Osteoblast (primary cell): Measurements from ENCODE around the gene RRP15. TPM values are rescaled to one million over a fixed set of nuclear protein-coding genes. Genes with fewer than 3 reads are reported as not detected.

Experiments used
- DNase-seq: peaks from one replicate; pipeline ENCODE4 v3.0.0; 2011; ENCODE audit warnings: low spot score, mixed read lengths; ENCODE audit not compliant: insufficient read length; ENCODE audit errors: missing footprints
- H2AFZ ChIP-seq: 2 replicates; pipeline ENCODE4 v1.6.0; 2011; ENCODE audit warnings: mild to moderate bottlenecking, low read length
- H3K27ac ChIP-seq: 2 replicates; pipeline ENCODE4 v1.5.1; 2011; ENCODE audit warnings: mild to moderate bottlenecking, low read depth, low read length, moderate library complexity
- H3K27me3 ChIP-seq: 2 replicates; pipeline ENCODE4 v1.6.0; 2012; ENCODE audit warnings: mild to moderate bottlenecking, control low read depth, inconsistent platforms, low read length, moderate library complexity; ENCODE audit not compliant: insufficient read depth
- H3K36me3 ChIP-seq: 2 replicates; pipeline ENCODE4 v1.5.1; 2011; ENCODE audit warnings: mild to moderate bottlenecking, low read length, control low read depth, moderate library complexity; ENCODE audit not compliant: insufficient read depth
- H3K4me1 ChIP-seq: 2 replicates; pipeline ENCODE4 v1.5.1; 2011; ENCODE audit warnings: mild to moderate bottlenecking, low read length, control low read depth, moderate library complexity; ENCODE audit not compliant: insufficient read depth
- H3K4me2 ChIP-seq: 2 replicates; pipeline ENCODE4 v1.6.0; 2011; ENCODE audit warnings: mild to moderate bottlenecking, low read length; ENCODE audit not compliant: insufficient read depth
- H3K4me3 ChIP-seq: fragments of 200-600 bp; sonication (generic); 3 replicates; pipeline ENCODE4 v1.5.1; 2012; ENCODE audit warnings: mild to moderate bottlenecking, low read length, inconsistent platforms; ENCODE audit not compliant: insufficient read depth
- H3K79me2 ChIP-seq: 2 replicates; pipeline ENCODE4 v1.6.0; 2012; ENCODE audit warnings: mild to moderate bottlenecking, low read length, control low read depth, inconsistent platforms; ENCODE audit not compliant: insufficient read depth
- H3K9me3 ChIP-seq: 2 replicates; pipeline ENCODE4 v1.5.1; 2011; ENCODE audit warnings: low read depth, low read length, control low read depth
- H4K20me1 ChIP-seq: 2 replicates; pipeline ENCODE4 v1.6.0; 2012; ENCODE audit warnings: mild to moderate bottlenecking, low read length, control low read depth; ENCODE audit not compliant: insufficient read depth
- total RNA-seq: library from RNA; depleted of rRNA; stranded (reverse); fragments of >200 nt; gene quantifications from 2 replicates; pipeline ENCODE4 v1.2.3, GENCODE V29; 2012
- TF ChIP-seq, protein P1 (sequence below): IDR thresholded peaks from 2 replicates; pipeline ENCODE4 v1.5.1; 2011; ENCODE audit warnings: mild to moderate bottlenecking, low read depth, low read length, moderate library complexity; ENCODE audit errors: extremely low read depth

Gene RRP15
- total RNA-seq, 1 donor, result 10.9 TPM

DNA sequence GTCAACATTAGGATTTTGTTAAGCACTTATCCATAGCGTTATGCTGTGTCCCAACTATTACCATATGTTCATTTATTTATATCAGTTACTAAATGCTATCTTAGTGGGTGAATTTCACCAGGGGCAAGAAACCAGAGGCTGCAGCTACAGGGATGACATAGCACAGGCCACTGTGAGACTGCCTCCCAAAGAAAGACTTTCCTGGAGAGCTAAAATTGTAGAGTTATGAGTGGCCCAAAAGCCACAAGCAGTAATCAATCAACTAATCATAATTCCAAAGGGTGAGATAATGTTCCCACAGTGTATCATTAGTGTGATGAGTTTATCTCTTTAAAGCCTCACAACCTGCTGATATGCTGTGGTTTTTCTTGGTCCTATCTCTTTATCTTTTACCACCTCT, 56.2 kb downstream of the RRP15 start:
- peaks cover 8% of the 10 kb centered on the region for H3K4me1 ChIP-seq
- no peak overlapping the region for H3K27ac ChIP-seq
- DNase-seq, result no peak
- TF ChIP-seq, protein P1, sequence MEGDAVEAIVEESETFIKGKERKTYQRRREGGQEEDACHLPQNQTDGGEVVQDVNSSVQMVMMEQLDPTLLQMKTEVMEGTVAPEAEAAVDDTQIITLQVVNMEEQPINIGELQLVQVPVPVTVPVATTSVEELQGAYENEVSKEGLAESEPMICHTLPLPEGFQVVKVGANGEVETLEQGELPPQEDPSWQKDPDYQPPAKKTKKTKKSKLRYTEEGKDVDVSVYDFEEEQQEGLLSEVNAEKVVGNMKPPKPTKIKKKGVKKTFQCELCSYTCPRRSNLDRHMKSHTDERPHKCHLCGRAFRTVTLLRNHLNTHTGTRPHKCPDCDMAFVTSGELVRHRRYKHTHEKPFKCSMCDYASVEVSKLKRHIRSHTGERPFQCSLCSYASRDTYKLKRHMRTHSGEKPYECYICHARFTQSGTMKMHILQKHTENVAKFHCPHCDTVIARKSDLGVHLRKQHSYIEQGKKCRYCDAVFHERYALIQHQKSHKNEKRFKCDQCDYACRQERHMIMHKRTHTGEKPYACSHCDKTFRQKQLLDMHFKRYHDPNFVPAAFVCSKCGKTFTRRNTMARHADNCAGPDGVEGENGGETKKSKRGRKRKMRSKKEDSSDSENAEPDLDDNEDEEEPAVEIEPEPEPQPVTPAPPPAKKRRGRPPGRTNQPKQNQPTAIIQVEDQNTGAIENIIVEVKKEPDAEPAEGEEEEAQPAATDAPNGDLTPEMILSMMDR, result no peak
- no peak overlapping the region for H3K4me2 ChIP-seq
- H3K36me3 ChIP-seq, result no peaks in the 10 kb centered on the region
- H3K4me3 ChIP-seq, result no peak overlapping the region
- H2AFZ ChIP-seq, result no peak overlapping the region
- peaks cover 7% of the 10 kb centered on the region for H3K79me2 ChIP-seq
- H4K20me1 ChIP-seq, result no peaks in the 10 kb centered on the region
- no peaks in the 10 kb centered on the region for H3K9me3 ChIP-seq
- H3K27me3 ChIP-seq, result no peaks in the 10 kb centered on the region

DNA sequence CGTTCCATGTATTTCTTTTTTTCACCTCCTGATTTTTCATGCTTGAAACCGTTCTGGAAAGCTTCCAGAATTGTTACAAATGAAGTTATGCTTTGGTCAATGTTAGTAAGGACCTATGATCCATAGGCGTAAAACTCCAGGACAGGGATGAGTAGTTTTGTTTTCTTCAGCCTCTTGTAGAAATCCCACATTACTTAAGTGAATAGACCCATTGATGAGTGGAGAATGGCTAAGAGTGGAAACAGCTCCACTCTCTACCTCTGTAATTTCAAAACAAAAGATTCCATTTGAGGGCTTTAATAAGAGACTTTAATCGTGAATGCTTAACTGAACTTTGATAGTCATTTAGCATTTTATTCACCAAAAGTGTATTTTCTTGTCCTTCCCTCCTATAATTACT, 57.0 kb downstream of the RRP15 start:
- H4K20me1 ChIP-seq, result no peaks in the 10 kb centered on the region
- H3K79me2 ChIP-seq, result peaks cover 14% of the 10 kb centered on the region
- H3K4me1 ChIP-seq, result peaks cover 4% of the 10 kb centered on the region
- TF ChIP-seq, protein P1, result no peak
- DNase-seq, result no peak
- H3K27ac ChIP-seq, result no peak overlapping the region
- H3K4me3 ChIP-seq, result no peak overlapping the region
- no peaks in the 10 kb centered on the region for H3K9me3 ChIP-seq
- no peak overlapping the region for H2AFZ ChIP-seq
- no peaks in the 10 kb centered on the region for H3K27me3 ChIP-seq
- no peaks in the 10 kb centered on the region for H3K36me3 ChIP-seq
- H3K4me2 ChIP-seq, result no peak overlapping the region

DNA sequence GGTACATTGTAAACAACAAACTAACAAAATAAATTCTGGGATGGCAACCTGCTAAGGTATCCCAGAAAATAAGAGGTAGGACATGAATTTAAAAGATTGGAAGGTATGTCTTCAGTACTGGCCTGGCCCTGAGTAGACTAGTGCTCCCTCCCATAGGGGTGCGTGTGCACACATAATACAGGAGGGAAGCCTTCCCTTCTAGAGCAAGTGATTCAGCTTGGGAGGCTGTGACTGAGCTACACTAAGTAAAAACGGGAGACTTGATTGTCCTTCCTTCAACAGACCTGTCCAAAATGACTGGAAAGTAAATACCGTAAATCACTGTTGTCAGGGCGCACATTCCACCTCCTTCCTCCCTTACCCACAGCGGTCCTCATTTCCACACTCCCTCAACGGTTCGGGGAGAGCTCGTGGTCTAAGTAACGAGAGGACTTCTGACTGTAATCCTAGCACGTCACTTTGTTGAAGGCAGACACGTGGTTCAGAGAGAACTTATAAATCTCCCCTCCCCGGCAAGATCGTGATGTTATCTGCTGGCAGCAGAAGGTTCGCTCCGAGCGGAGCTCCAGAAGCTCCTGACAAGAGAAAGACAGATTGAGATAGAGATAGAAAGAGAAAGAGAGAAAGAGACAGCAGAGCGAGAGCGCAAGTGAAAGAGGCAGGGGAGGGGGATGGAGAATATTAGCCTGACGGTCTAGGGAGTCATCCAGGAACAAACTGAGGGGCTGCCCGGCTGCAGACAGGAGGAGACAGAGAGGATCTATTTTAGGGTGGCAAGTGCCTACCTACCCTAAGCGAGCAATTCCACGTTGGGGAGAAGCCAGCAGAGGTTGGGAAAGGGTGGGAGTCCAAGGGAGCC, 60.0 kb downstream of the RRP15 start, which contains the start of gene TGFB2:
Gene TGFB2 (plus strand): TSS at position 523 of the 859 bp plus-strand sequence. CDS start 1,366 bp downstream, outside the sequence.
- Histone ChIP-seq H3K4me2 (peak within 1 kb of the TSS; percentile 96), H2AFZ (peak within 1 kb of the TSS; percentile 80), H3K27ac (peak within 1 kb of the TSS; percentile 93), H3K9me3 (no peaks in the 10 kb centered on the region), H4K20me1 (no peaks in the 10 kb centered on the region), H3K4me1 (peaks cover 4% of the 10 kb centered on the region), H3K36me3 (no peaks in the 10 kb centered on the region), H3K4me3 (peak within 1 kb of the TSS; percentile 87), H3K27me3 (no peaks in the 10 kb centered on the region), H3K79me2 (peaks cover 33% of the 10 kb centered on the region)
- DNase-seq, result no peak
- TF ChIP-seq, protein P1, result peak; percentile 12

DNA sequence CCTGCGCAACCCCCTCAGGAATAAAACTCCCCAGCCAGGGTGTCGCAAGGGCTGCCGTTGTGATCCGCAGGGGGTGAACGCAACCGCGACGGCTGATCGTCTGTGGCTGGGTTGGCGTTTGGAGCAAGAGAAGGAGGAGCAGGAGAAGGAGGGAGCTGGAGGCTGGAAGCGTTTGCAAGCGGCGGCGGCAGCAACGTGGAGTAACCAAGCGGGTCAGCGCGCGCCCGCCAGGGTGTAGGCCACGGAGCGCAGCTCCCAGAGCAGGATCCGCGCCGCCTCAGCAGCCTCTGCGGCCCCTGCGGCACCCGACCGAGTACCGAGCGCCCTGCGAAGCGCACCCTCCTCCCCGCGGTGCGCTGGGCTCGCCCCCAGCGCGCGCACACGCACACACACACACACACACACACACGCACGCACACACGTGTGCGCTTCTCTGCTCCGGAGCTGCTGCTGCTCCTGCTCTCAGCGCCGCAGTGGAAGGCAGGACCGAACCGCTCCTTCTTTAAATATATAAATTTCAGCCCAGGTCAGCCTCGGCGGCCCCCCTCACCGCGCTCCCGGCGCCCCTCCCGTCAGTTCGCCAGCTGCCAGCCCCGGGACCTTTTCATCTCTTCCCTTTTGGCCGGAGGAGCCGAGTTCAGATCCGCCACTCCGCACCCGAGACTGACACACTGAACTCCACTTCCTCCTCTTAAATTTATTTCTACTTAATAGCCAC, 60.7 kb downstream of the RRP15 start:
- peaks cover 12% of the 10 kb centered on the region for H3K4me1 ChIP-seq
- TF ChIP-seq, protein P1, result no peak
- peak overlapping the region; percentile 93 for H3K27ac ChIP-seq
- H3K79me2 ChIP-seq, result peaks cover 36% of the 10 kb centered on the region
- H3K4me2 ChIP-seq, result peak overlapping the region; percentile 96
- H3K36me3 ChIP-seq, result no peaks in the 10 kb centered on the region
- H3K4me3 ChIP-seq, result peak overlapping the region; percentile 87
- peak overlapping the region; percentile 80 for H2AFZ ChIP-seq
- H3K27me3 ChIP-seq, result no peaks in the 10 kb centered on the region
- H4K20me1 ChIP-seq, result no peaks in the 10 kb centered on the region
- DNase-seq, result peak; percentile 79
- H3K9me3 ChIP-seq, result no peaks in the 10 kb centered on the region
